CD4-positive, alpha-beta T cell (primary cell): Measurements from ENCODE around the gene FOXD4L6. TPM values are rescaled to one million over a fixed set of nuclear protein-coding genes. Genes with fewer than 3 reads are reported as not detected.
"Not testable (repeated sequence)": the region's sequence is repeated elsewhere in the genome, so short reads cannot be mapped to it uniquely, and the experiment has no call there.

Source experiments
- ATAC-seq: fragments of 200-7000 bp; cut with Tn5 transposase; one replicate; pipeline ENCODE4 v1.10.0; 2022; ENCODE audit warnings: mild to moderate bottlenecking; ENCODE audit not compliant: poor library complexity
- CTCF ChIA-PET: fragments of 350-600 bp; sonication (Branson Sonifier 250); formaldehyde crosslinking; loops from one replicate; lab custom pipeline; 2021; ENCODE audit warnings: antibody characterized with exemption, inconsistent platforms; lab: Charles Lee
- POLR2A ChIA-PET: fragments of 350-600 bp; sonication (Branson Sonifier 250); formaldehyde crosslinking; loops from one replicate; lab custom pipeline; 2021; ENCODE audit warnings: antibody characterized with exemption, inconsistent platforms; lab: Charles Lee
- DNase-seq, 14 experiments: peaks; one replicate each; pipeline ENCODE4 v3.0.0-alpha.2; 2013 to 2020; ENCODE audit warnings: mixed read lengths in 2 of 14
- H3K27ac ChIP-seq, 2 donors: one replicate each; pipeline versions ENCODE4 v1.5.1 to v1.7.0; 2013; ENCODE audit warnings: low read length in 2 of 2, low read depth in 1 of 2, mild to moderate bottlenecking in 1 of 2
- H3K27me3 ChIP-seq, 2 experiments: 1 replicate in 1 of 2; 2 replicates in 1 of 2; pipeline versions ENCODE4 v1.6.1 to v1.7.0; 2013; ENCODE audit warnings: low read length in 2 of 2, control low read depth in 1 of 2, mild to moderate bottlenecking in 1 of 2, moderate library complexity in 1 of 2; ENCODE audit not compliant: insufficient read depth in 2 of 2, control insufficient read depth in 1 of 2
- H3K36me3 ChIP-seq: one replicate; pipeline ENCODE4 v1.6.1; 2013; ENCODE audit warnings: low read length, control low read depth; ENCODE audit not compliant: insufficient read depth
- H3K4me1 ChIP-seq: one replicate; pipeline ENCODE4 v1.6.1; 2013; ENCODE audit warnings: low read length, control low read depth; ENCODE audit not compliant: insufficient read depth
- H3K4me3 ChIP-seq: one replicate; pipeline ENCODE4 v1.5.1; 2013; ENCODE audit warnings: mild to moderate bottlenecking, low read length, moderate library complexity
- H3K9me3 ChIP-seq, 2 experiments: 1 replicate in 1 of 2; 2 replicates in 1 of 2; pipeline versions ENCODE4 v1.6.1 to v1.7.0; 2013; ENCODE audit warnings: low read length in 2 of 2, mild to moderate bottlenecking in 2 of 2, control low read depth in 1 of 2, moderate library complexity in 1 of 2; ENCODE audit not compliant: control insufficient read depth in 1 of 2, insufficient read depth in 1 of 2
- H3K27ac Mint-ChIP-seq: one replicate; pipeline ENCODE4 v1.8.0; 2020; ENCODE audit warnings: mixed read lengths
- H3K27me3 Mint-ChIP-seq: one replicate; pipeline ENCODE4 v1.8.0; 2021; ENCODE audit warnings: mixed read lengths
- H3K36me3 Mint-ChIP-seq: one replicate; pipeline ENCODE4 v1.8.0; 2021; ENCODE audit warnings: low read depth, mixed read lengths
- H3K4me1 Mint-ChIP-seq: one replicate; pipeline ENCODE4 v1.8.0; 2021; ENCODE audit warnings: low read depth, mixed read lengths
- H3K4me3 Mint-ChIP-seq: one replicate; pipeline ENCODE4 v1.8.0; 2020; ENCODE audit warnings: mild to moderate bottlenecking, mixed read lengths
- H3K9me3 Mint-ChIP-seq: one replicate; pipeline ENCODE4 v1.8.0; 2020; ENCODE audit warnings: mixed read lengths
- intact Hi-C, 2 experiments: fragments of 100-400 bp; cut with DNase I in 1 of 2; cut with micrococcal nuclease in 1 of 2; formaldehyde crosslinking; loops; one replicate each; pipeline versions ENCODE4 v1.15.1 to v1.9.0; 2023 to 2025; cut with DNase I, micrococcal nuclease
- total RNA-seq, 174 experiments: library from RNA in 2 of 174; stranded (reverse) in 2 of 174; gene quantifications; one replicate each; pipeline ENCODE4 v1.2.3 and lab custom pipeline; 2021 to 2026

The FOXD4L6 gene
- total RNA-seq, 2 experiments from 2014 or later: not detected

- H3K27me3 ChIP-seq, CTCF ChIA-PET, H3K9me3 ChIP-seq, H3K4me3 Mint-ChIP-seq, H3K4me1 Mint-ChIP-seq, intact Hi-C loops, H3K27me3 Mint-ChIP-seq, H3K27ac ChIP-seq, H3K27ac Mint-ChIP-seq, H3K9me3 Mint-ChIP-seq, POLR2A ChIA-PET, H3K4me3 ChIP-seq, ATAC-seq, H3K36me3 Mint-ChIP-seq, H3K36me3 ChIP-seq, H3K4me1 ChIP-seq: not testable (repeated sequence)
- DNase-seq: peak in 1 of 14 experiments; percentile 31
These were observed 4.0 kb downstream of the FOXD4L6 start for GRCh38 chr9:41124250-41125108.

GRCh38 chr9:41123812-41124211 lies 4.7 kb downstream of the FOXD4L6 start:
- H3K4me3 Mint-ChIP-seq, ATAC-seq, POLR2A ChIA-PET: not testable (repeated sequence)

GRCh38 chr9:41123396-41123795 lies 5.1 kb downstream of the FOXD4L6 start:
- H3K27ac ChIP-seq, H3K36me3 ChIP-seq, POLR2A ChIA-PET, H3K9me3 Mint-ChIP-seq, CTCF ChIA-PET, H3K9me3 ChIP-seq, H3K4me1 Mint-ChIP-seq, H3K4me1 ChIP-seq, H3K27me3 ChIP-seq, H3K4me3 Mint-ChIP-seq, DNase-seq, intact Hi-C loops, ATAC-seq, H3K27ac Mint-ChIP-seq, H3K27me3 Mint-ChIP-seq, H3K4me3 ChIP-seq, H3K36me3 Mint-ChIP-seq: not testable (repeated sequence)

More at GRCh38 chr9:41123812-41124211, 4.7 kb downstream of the FOXD4L6 start:
- H3K36me3 Mint-ChIP-seq, H3K27me3 ChIP-seq, DNase-seq, H3K4me1 Mint-ChIP-seq, H3K36me3 ChIP-seq, H3K27me3 Mint-ChIP-seq, H3K4me3 ChIP-seq, H3K4me1 ChIP-seq, H3K27ac ChIP-seq, intact Hi-C loops, H3K9me3 Mint-ChIP-seq, H3K27ac Mint-ChIP-seq, CTCF ChIA-PET, H3K9me3 ChIP-seq: not testable (repeated sequence)

- H3K9me3 ChIP-seq, H3K27me3 Mint-ChIP-seq, H3K36me3 ChIP-seq, H3K36me3 Mint-ChIP-seq, CTCF ChIA-PET, H3K4me1 ChIP-seq, H3K4me3 ChIP-seq, DNase-seq, H3K27me3 ChIP-seq, POLR2A ChIA-PET, H3K9me3 Mint-ChIP-seq, ATAC-seq, H3K4me3 Mint-ChIP-seq, H3K27ac Mint-ChIP-seq, H3K27ac ChIP-seq, intact Hi-C loops, H3K4me1 Mint-ChIP-seq: not testable (repeated sequence)
These were observed 7.8 kb downstream of the FOXD4L6 start for GRCh38 chr9:41120696-41121095.

GRCh38 chr9:41119719-41120118 lies 8.8 kb downstream of the FOXD4L6 start:
- H3K9me3 ChIP-seq, DNase-seq, H3K4me3 Mint-ChIP-seq, H3K27me3 ChIP-seq, H3K27ac ChIP-seq, H3K27me3 Mint-ChIP-seq, H3K4me3 ChIP-seq, CTCF ChIA-PET, intact Hi-C loops, H3K4me1 ChIP-seq, H3K9me3 Mint-ChIP-seq, ATAC-seq, POLR2A ChIA-PET, H3K36me3 ChIP-seq, H3K4me1 Mint-ChIP-seq, H3K36me3 Mint-ChIP-seq, H3K27ac Mint-ChIP-seq: not testable (repeated sequence)

- H3K36me3 Mint-ChIP-seq, H3K4me3 ChIP-seq, H3K27ac ChIP-seq, CTCF ChIA-PET, H3K27me3 ChIP-seq, H3K9me3 ChIP-seq, H3K4me1 ChIP-seq, H3K27ac Mint-ChIP-seq, intact Hi-C loops, H3K27me3 Mint-ChIP-seq, H3K9me3 Mint-ChIP-seq, DNase-seq, H3K4me3 Mint-ChIP-seq, H3K36me3 ChIP-seq, H3K4me1 Mint-ChIP-seq, ATAC-seq, POLR2A ChIA-PET: not testable (repeated sequence)
These were observed 9.2 kb downstream of the FOXD4L6 start for GRCh38 chr9:41119311-41119710.

- ATAC-seq: peak; percentile 24
- H3K36me3 ChIP-seq, H3K27me3 Mint-ChIP-seq, H3K4me1 Mint-ChIP-seq, intact Hi-C loops, H3K36me3 Mint-ChIP-seq, H3K4me3 Mint-ChIP-seq, H3K27ac Mint-ChIP-seq, CTCF ChIA-PET, H3K4me3 ChIP-seq, DNase-seq, H3K27ac ChIP-seq, H3K27me3 ChIP-seq, H3K4me1 ChIP-seq, POLR2A ChIA-PET, H3K9me3 Mint-ChIP-seq, H3K9me3 ChIP-seq: not testable (repeated sequence)
These were observed 15.1 kb downstream of the FOXD4L6 start for GRCh38 chr9:41113348-41113747.
